A673 (cell line): Measurements from ENCODE around the gene GADL1.

Source experiments
- CTCF ChIP-seq: fragments of 300-800, 200-600 bp; sonication (generic); conservative IDR thresholded peaks from 2 replicates; pipeline ENCODE4 v1.5.1; 2017; ENCODE audit warnings: low read depth, mild to moderate bottlenecking, antibody characterized with exemption, low read length, moderate library complexity, mixed read lengths
- EZH2 ChIP-seq: fragments of 200-600 bp; sonication (generic); IDR thresholded peaks from 2 replicates; pipeline ENCODE4 v1.6.1; 2017; ENCODE audit warnings: borderline replicate concordance, low read depth, mild to moderate bottlenecking, mixed read lengths, antibody characterized with exemption, low read length; ENCODE audit not compliant: poor library complexity, severe bottlenecking

GRCh38 chr3:30688776-30689641 lies 205.5 kb downstream of the GADL1 start:
- TF ChIP-seq CTCF (no peak), EZH2 (no peak)
